H1 (cell line): ENCODE measurements around the gene FAM168B. TPM values are rescaled to one million over a fixed set of nuclear protein-coding genes. Genes with fewer than 3 reads are reported as not detected.

Source experiments
- ASH2L ChIP-seq: fragments of 200-600, 300-600 bp; sonication (generic); IDR thresholded peaks from one replicate; pipeline ENCODE4 v1.7.1; 2017; ENCODE audit warnings: low read length
- BRCA1 ChIP-seq: IDR thresholded peaks from 2 replicates; pipeline ENCODE4 v1.6.1; 2012; ENCODE audit warnings: low read depth, low read length, improper control_type of control experiment
- CHD7 ChIP-seq: fragments of 300-600 bp; sonication (generic); IDR thresholded peaks from 2 replicates; pipeline ENCODE4 v1.7.1; 2012; ENCODE audit warnings: low read length, moderate library complexity, mild to moderate bottlenecking, inconsistent platforms; ENCODE audit not compliant: insufficient replicate concordance
- EP300 ChIP-seq, 2 experiments: IDR thresholded peaks; 1 replicate in 1 of 2; 2 replicates in 1 of 2; pipeline ENCODE4 v1.6.1; 2011 to 2012; ENCODE audit warnings: low read depth in 2 of 2, low read length in 2 of 2, mild to moderate bottlenecking in 2 of 2, borderline replicate concordance in 1 of 2, inconsistent platforms in 1 of 2, moderate library complexity in 1 of 2
- GABPA ChIP-seq: IDR thresholded peaks from 2 replicates; pipeline ENCODE4 v1.6.1; 2011; ENCODE audit warnings: mild to moderate bottlenecking, low read length, moderate library complexity, borderline replicate concordance; ENCODE audit not compliant: insufficient read depth
- JUND ChIP-seq: IDR thresholded peaks from 2 replicates; pipeline ENCODE4 v1.6.1; 2011; ENCODE audit warnings: mild to moderate bottlenecking, improper control_type of control experiment, low read length
- RXRA ChIP-seq: IDR thresholded peaks from 2 replicates; pipeline ENCODE4 v1.6.1; 2011; ENCODE audit warnings: low read depth, mild to moderate bottlenecking, low read length, moderate library complexity; ENCODE audit not compliant: insufficient read depth
- polyA plus RNA-seq, 7 experiments: library from polyadenylated mRNA; depleted of rRNA in 3 of 7; stranded (reverse) in 5 of 7; unstranded in 2 of 7; fragments of >200 nt in 5 of 7; fragments of 200-250 nt in 2 of 7; gene quantifications; 1 replicate in 5 of 7; 2 replicates in 1 of 7; 4 replicates in 1 of 7; pipeline versions ENCODE4 v1.2.1 to v1.2.3, GENCODE V29; 2011 to 2013; ENCODE audit warnings: missing spikeins in 2 of 7, mixed read lengths in 2 of 7
- total RNA-seq: library from RNA; stranded (reverse); fragmentation: NEBNext Ultra II Directional; extraction: Animal tissue kit (Norgen Biotek cat#: 25700); gene quantifications from 2 replicates; pipeline ENCODE4 v1.2.1, GENCODE V29; 2021

FAM168B gene
- total and polyA plus RNA-seq, 2 of the 8 experiments (the other 6 are each of a cell fraction or from before 2014, with no cell fraction given) = 61.9 to 123 TPM

DNA sequence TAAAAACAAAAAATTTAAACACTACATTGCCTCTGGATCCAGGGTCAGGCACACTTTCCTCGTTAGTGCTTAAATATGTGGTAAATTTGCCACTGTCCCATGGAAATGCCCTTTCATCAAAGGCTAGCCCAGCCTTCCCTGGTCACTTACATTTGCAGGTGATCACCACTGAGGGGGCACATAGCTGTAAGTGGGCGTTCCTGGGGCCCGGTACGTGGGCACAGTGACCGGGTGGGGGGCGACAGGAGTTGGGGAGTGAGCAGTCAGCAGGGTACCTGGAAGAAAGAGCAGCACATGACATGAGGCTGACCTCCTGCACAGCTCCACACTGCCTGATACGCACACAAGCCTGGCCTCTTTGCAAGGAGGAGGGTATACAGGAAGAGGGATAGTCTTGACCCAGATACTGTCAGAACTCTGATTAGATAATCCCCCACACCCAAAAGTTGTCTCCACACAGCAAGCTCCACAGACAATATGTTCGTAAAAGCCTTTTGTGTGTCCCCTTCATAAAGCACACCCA, 40.5 kb downstream of the FAM168B start (continued):
- TF ChIP-seq CHD7 (no peak), JUND (no peak), RXRA (no peak), EP300 (IDR thresholded peaks at IDR 0.05; ENCODE audit: borderline replicate concordance in 1 of 2, low read depth in 2 of 2, low read length in 2 of 2) (no peak), BRCA1 (no peak), ASH2L (no peak), GABPA (no peak)
- TF ChIP-seq, all 59 proteins: peak for 0
